Esophagus squamous epithelium (tissue), 5 donors: ENCODE results near the gene MGMT. TPM values are rescaled to one million over a fixed set of nuclear protein-coding genes. Genes with fewer than 3 reads are reported as not detected.

Experiments used
- DNase-seq: peaks from one replicate; lab custom pipeline; 2025; lab: John Stamatoyannopoulos, UW
- H3K27ac ChIP-seq, 4 donors: fragments of 200-600 bp; sonication (generic); one replicate each; pipeline ENCODE4 v1.5.1; 2016 to 2019; ENCODE audit warnings: mild to moderate bottlenecking in 1 of 4
- H3K27me3 ChIP-seq, 4 donors: fragments of 200-600 bp; sonication (generic); 1 replicate in 3 of 4; 2 replicates in 1 of 4; pipeline versions ENCODE4 v1.5.1 to v1.6.0; 2017 to 2021; ENCODE audit warnings: antibody characterized with exemption in 1 of 4
- H3K36me3 ChIP-seq, 3 donors: fragments of 200-600 bp; sonication (generic); one replicate each; pipeline ENCODE4 v1.5.1; 2016 to 2019
- H3K4me1 ChIP-seq, 3 donors: fragments of 200-600 bp; sonication (generic); one replicate each; pipeline ENCODE4 v1.5.1; 2017 to 2019
- H3K4me3 ChIP-seq, 4 donors: fragments of 200-600 bp; sonication (generic); 1 replicate in 3 of 4; 2 replicates in 1 of 4; pipeline ENCODE4 v1.5.1; 2016 to 2019; ENCODE audit warnings: mild to moderate bottlenecking in 2 of 4, moderate library complexity in 1 of 4
- H3K9me3 ChIP-seq, 3 donors: fragments of 200-600 bp; sonication (generic); one replicate each; pipeline ENCODE4 v1.5.1; 2016 to 2019
- CTCF ChIP-seq, 6 experiments: fragments of 450-650 bp in 4 of 6; fragments of 200-600 bp in 2 of 6; sonication (generic) in 2 of 6; IDR thresholded peaks; one replicate each; pipeline ENCODE4 v1.5.1; 2016 to 2019; ENCODE audit warnings: antibody characterized with exemption in 6 of 6, mild to moderate bottlenecking in 4 of 6, moderate library complexity in 4 of 6
- POLR2A ChIP-seq, 4 donors: fragments of 450-650 bp; IDR thresholded peaks; one replicate each; pipeline ENCODE4 v1.6.1; 2017; ENCODE audit warnings: antibody characterized with exemption in 4 of 4, mild to moderate bottlenecking in 4 of 4, moderate library complexity in 3 of 4
- WGBS, 2 donors: methylation state at CpG; one replicate each; pipeline ENCODE4 v1.1.5; 2018; 5-methylcytosine and 5-hydroxymethylcytosine counted together
- intact Hi-C: fragments of 100-400 bp; cut with DNase I; formaldehyde crosslinking; loops from one replicate; pipeline ENCODE4 v1.15.0; 2022
- total RNA-seq, 4 donors: library from RNA; depleted of rRNA; stranded (reverse); fragments of >200 nt; gene quantifications; one replicate each; pipeline ENCODE4 v1.1.0, GENCODE V29; 2016
- donor health status: DM: yes; HTN: yes; CAD: no.

The MGMT gene
- total RNA-seq, 4 donors from 2014 or later: 15.6 to 28.8 (median 18.4) TPM

GRCh38 chr10:129449893-129450292, 17.1 kb upstream of the MGMT start:
- DNase-seq: no peak
- TF ChIP-seq CTCF (IDR thresholded peaks at IDR 0.05) (no peak), POLR2A (IDR thresholded peaks at IDR 0.05) (no peak)
- intact Hi-C loops: no loop called here
- no peaks in the 10 kb centered on the region for H3K36me3 ChIP-seq
- H3K4me3 ChIP-seq: no peak overlapping the region
- H3K27me3 ChIP-seq: peaks cover 0 to 10% (median 0%) of the 10 kb centered on the region in 4 donors
- H3K27ac ChIP-seq: no peak overlapping the region
- H3K4me1 ChIP-seq: no peaks in the 10 kb centered on the region
- WGBS, 2 donors: 71% methylated on average over 2 of the region's 2 CpGs; no CpG with 5 or more reads in 1 of the 2 donors
- H3K9me3 ChIP-seq: no peaks in the 10 kb centered on the region

GRCh38 chr10:129450391-129450790, 16.6 kb upstream of the MGMT start:
- intact Hi-C loops: no loop called here
- DNase-seq: no peak
- Histone ChIP-seq H3K9me3 (no peaks in the 10 kb centered on the region), H3K4me1 (no peaks in the 10 kb centered on the region), H3K4me3 (no peak overlapping the region), H3K27me3 (peaks cover 0 to 12% (median 0%) of the 10 kb centered on the region in 4 donors), H3K27ac (no peak overlapping the region), H3K36me3 (no peaks in the 10 kb centered on the region)
- TF ChIP-seq CTCF (IDR thresholded peaks at IDR 0.05) (no peak), POLR2A (IDR thresholded peaks at IDR 0.05) (no peak)
- WGBS, 2 donors: 75 to 82% methylated on average over 3 of the region's 3 CpGs

GRCh38 chr10:129455625-129456024, 11.4 kb upstream of the MGMT start:
- WGBS, 2 donors: 63 to 72% methylated on average over 6 of the region's 6 CpGs
- no peak for DNase-seq

GRCh38 chr10:129459762-129460539, 7.1 kb upstream of the MGMT start:
- Histone ChIP-seq H3K27ac (no peak overlapping the region), H3K4me3 (no peak overlapping the region), H3K27me3 (peaks cover 0 to 50% (median 0%) of the 10 kb centered on the region in 4 donors), H3K9me3 (no peaks in the 10 kb centered on the region), H3K4me1 (no peaks in the 10 kb centered on the region), H3K36me3 (no peaks in the 10 kb centered on the region)
- intact Hi-C loops: no loop called here
- no peak for DNase-seq
- no peak for TF ChIP-seq POLR2A (IDR thresholded peaks at IDR 0.05)
- no peak for TF ChIP-seq CTCF (IDR thresholded peaks at IDR 0.05)
- 83 to 91% methylated on average over 10 of the region's 10 CpGs for WGBS, 2 donors

More at GRCh38 chr10:129455625-129456024, 11.4 kb upstream of the MGMT start:
- no peaks in the 10 kb centered on the region for H3K4me1 ChIP-seq
- H3K4me3 ChIP-seq: no peak overlapping the region
- H3K27ac ChIP-seq: peak overlapping the region in 1 of 4 donors; percentile 21
- intact Hi-C loops: no loop called here
- no peak for TF ChIP-seq CTCF (IDR thresholded peaks at IDR 0.05)
- TF ChIP-seq POLR2A (IDR thresholded peaks at IDR 0.05): no peak
- H3K9me3 ChIP-seq: no peaks in the 10 kb centered on the region
- H3K27me3 ChIP-seq: peaks cover 0 to 53% (median 0%) of the 10 kb centered on the region in 4 donors
- H3K36me3 ChIP-seq: no peaks in the 10 kb centered on the region

- no peaks in the 10 kb centered on the region for H3K9me3 ChIP-seq
- H3K36me3 ChIP-seq: no peaks in the 10 kb centered on the region
- H3K27me3 ChIP-seq: peaks cover 0 to 31% (median 0%) of the 10 kb centered on the region in 4 donors
- intact Hi-C loops: no loop called here
- 78 to 86% methylated on average over 4 to 5 of the region's 6 CpGs for WGBS, 2 donors
- DNase-seq: no peak
- peaks cover 6 to 10% (median 8%) of the 10 kb centered on the region in 3 donors for H3K4me1 ChIP-seq
- H3K4me3 ChIP-seq: no peak overlapping the region
- TF ChIP-seq CTCF (IDR thresholded peaks at IDR 0.05) (no peak), POLR2A (IDR thresholded peaks at IDR 0.05) (no peak)
- no peak overlapping the region for H3K27ac ChIP-seq
These were observed 4.7 kb upstream of the MGMT start for GRCh38 chr10:129462257-129462795.
